ENCODE measurements around the gene MAMDC4. TPM values are rescaled to one million over a fixed set of nuclear protein-coding genes. Genes with fewer than 3 reads are reported as not detected.

MAMDC4 gene
- total and polyA plus RNA-seq, 4 donors: 1.6 to 15.9 (median 12.2) TPM

GRCh38 chr9:136888454-136888853, 36.3 kb downstream of the MAMDC4 start:
- Histone ChIP-seq H3K27ac (ENCODE audit: low read depth, low read length) (no peak overlapping the region), H3K4me3 (ENCODE audit: low read depth, low read length) (no peak overlapping the region), H3K9me3 (ENCODE audit: control insufficient read depth, insufficient read depth, low read length) (no peaks in the 10 kb centered on the region), H3K4me1 (ENCODE audit: control insufficient read depth, insufficient read depth, low read length) (peaks cover 21% of the 10 kb centered on the region), H3K27me3 (ENCODE audit: control insufficient read depth, insufficient read depth, low read length) (no peaks in the 10 kb centered on the region), H3K36me3 (ENCODE audit: control insufficient read depth, insufficient read depth, low read length) (peaks cover 25% of the 10 kb centered on the region)
- WGBS (ENCODE audit: insufficient coverage): 91% methylated on average over 6 of the region's 8 CpGs
- DNase-seq (ENCODE audit: low read depth in 4 of 6, low spot score in 6 of 6): no peak

- Histone ChIP-seq H3K4me3 (ENCODE audit: low read depth, low read length) (no peak overlapping the region), H3K27ac (ENCODE audit: low read depth, low read length) (no peak overlapping the region), H3K27me3 (ENCODE audit: control insufficient read depth, insufficient read depth, low read length) (no peaks in the 10 kb centered on the region), H3K36me3 (ENCODE audit: control insufficient read depth, insufficient read depth, low read length) (peaks cover 33% of the 10 kb centered on the region), H3K9me3 (ENCODE audit: control insufficient read depth, insufficient read depth, low read length) (no peaks in the 10 kb centered on the region), H3K4me1 (ENCODE audit: control insufficient read depth, insufficient read depth, low read length) (peaks cover 21% of the 10 kb centered on the region)
- whole genome bisulfite sequencing (ENCODE audit: insufficient coverage): 94% methylated on average over 30 of the region's 42 CpGs
- no peak for DNase-seq (ENCODE audit: low read depth in 4 of 6, low spot score in 6 of 6)
Measured at GRCh38 chr9:136889858-136890257, 37.7 kb downstream of the MAMDC4 start.

DNA sequence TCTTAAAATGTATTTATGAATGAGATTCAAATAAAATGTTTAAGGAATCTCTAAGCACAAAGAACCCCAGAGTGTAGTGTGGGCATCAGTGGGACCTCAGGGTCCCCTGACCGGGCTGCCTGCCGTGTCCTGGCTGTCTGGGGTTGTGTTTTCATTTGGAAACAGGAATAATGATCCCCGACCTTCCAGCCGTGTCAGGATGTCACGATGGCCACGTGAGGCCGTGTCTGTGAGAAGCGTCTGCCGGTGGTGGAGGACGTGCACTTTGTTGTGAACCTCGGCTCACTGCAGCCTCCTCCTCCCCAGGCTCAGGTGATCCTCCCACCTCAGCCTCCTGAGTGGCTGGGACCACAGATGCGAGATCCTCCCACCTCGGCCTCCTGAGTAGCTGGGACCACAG, 38.5 kb downstream of the MAMDC4 start:
- Histone ChIP-seq H3K9me3 (ENCODE audit: control insufficient read depth, insufficient read depth, low read length) (no peaks in the 10 kb centered on the region), H3K4me1 (ENCODE audit: control insufficient read depth, insufficient read depth, low read length) (peaks cover 16% of the 10 kb centered on the region), H3K27me3 (ENCODE audit: control insufficient read depth, insufficient read depth, low read length) (no peaks in the 10 kb centered on the region), H3K36me3 (ENCODE audit: control insufficient read depth, insufficient read depth, low read length) (peaks cover 38% of the 10 kb centered on the region), H3K27ac (ENCODE audit: low read depth, low read length) (no peak overlapping the region), H3K4me3 (ENCODE audit: low read depth, low read length) (no peak overlapping the region)
- no peak for DNase-seq (ENCODE audit: low read depth in 4 of 6, low spot score in 6 of 6)
- 98% methylated on average over 11 of the region's 13 CpGs for WGBS (ENCODE audit: insufficient coverage)

GRCh38 chr9:136896027-136896426, 43.9 kb downstream of the MAMDC4 start:
- Histone ChIP-seq H3K27ac (ENCODE audit: low read depth, low read length) (no peak overlapping the region), H3K9me3 (ENCODE audit: control insufficient read depth, insufficient read depth, low read length) (no peaks in the 10 kb centered on the region), H3K4me3 (ENCODE audit: low read depth, low read length) (no peak overlapping the region), H3K4me1 (ENCODE audit: control insufficient read depth, insufficient read depth, low read length) (no peaks in the 10 kb centered on the region), H3K36me3 (ENCODE audit: control insufficient read depth, insufficient read depth, low read length) (peaks cover 56% of the 10 kb centered on the region), H3K27me3 (ENCODE audit: control insufficient read depth, insufficient read depth, low read length) (no peaks in the 10 kb centered on the region)
- DNase-seq (ENCODE audit: low read depth in 4 of 6, low spot score in 6 of 6): no peak
- 78% methylated on average over 11 of the region's 11 CpGs for WGBS (ENCODE audit: insufficient coverage)

DNA sequence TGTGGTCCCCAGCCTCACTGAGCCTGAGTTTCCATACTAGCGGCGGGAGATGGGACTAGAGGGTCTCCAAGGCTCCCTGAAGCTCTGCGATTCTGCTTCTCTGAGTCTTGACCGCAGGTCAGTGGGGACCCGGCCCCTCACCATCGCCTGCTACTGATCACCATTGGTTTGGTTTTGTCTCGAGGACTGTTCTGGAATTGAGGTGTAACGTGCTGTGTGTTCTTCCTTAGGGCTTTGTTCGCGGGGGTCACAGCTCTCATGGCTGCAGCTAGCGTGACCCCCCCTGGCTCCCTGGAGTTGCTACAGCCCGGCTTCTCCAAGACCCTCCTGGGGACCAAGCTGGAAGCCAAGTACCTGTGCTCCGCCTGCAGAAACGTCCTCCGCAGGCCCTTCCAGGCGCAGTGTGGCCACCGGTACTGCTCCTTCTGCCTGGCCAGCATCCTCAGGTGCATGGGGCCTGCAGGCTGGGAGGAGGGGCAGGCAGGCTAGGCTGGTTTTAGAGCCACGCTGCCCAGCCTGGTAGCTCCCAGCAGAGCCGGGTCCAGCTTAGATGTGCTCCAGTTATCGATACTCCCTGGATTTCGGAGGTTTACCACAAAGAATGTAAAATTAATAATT, 46.4 kb downstream of the MAMDC4 start:
- WGBS (ENCODE audit: insufficient coverage): 95% methylated on average over 17 of the region's 21 CpGs
- Histone ChIP-seq H3K4me3 (ENCODE audit: low read depth, low read length) (no peak overlapping the region), H3K9me3 (ENCODE audit: control insufficient read depth, insufficient read depth, low read length) (no peaks in the 10 kb centered on the region), H3K4me1 (ENCODE audit: control insufficient read depth, insufficient read depth, low read length) (peaks cover 6% of the 10 kb centered on the region), H3K27me3 (ENCODE audit: control insufficient read depth, insufficient read depth, low read length) (no peaks in the 10 kb centered on the region), H3K27ac (ENCODE audit: low read depth, low read length) (no peak overlapping the region), H3K36me3 (ENCODE audit: control insufficient read depth, insufficient read depth, low read length) (peaks cover 71% of the 10 kb centered on the region)
- no peak for DNase-seq (ENCODE audit: low read depth in 4 of 6, low spot score in 6 of 6)

GRCh38 chr9:136899196-136899595, 47.0 kb downstream of the MAMDC4 start:
- H3K4me3 ChIP-seq (ENCODE audit: low read depth, low read length): no peak overlapping the region
- 87% methylated on average over 9 of the region's 9 CpGs for WGBS (ENCODE audit: insufficient coverage)
- peaks cover 73% of the 10 kb centered on the region for H3K36me3 ChIP-seq (ENCODE audit: control insufficient read depth, insufficient read depth, low read length)
- no peak for DNase-seq (ENCODE audit: low read depth in 4 of 6, low spot score in 6 of 6)
- H3K9me3 ChIP-seq (ENCODE audit: control insufficient read depth, insufficient read depth, low read length): no peaks in the 10 kb centered on the region
- H3K27ac ChIP-seq (ENCODE audit: low read depth, low read length): no peak overlapping the region
- H3K4me1 ChIP-seq (ENCODE audit: control insufficient read depth, insufficient read depth, low read length): peaks cover 6% of the 10 kb centered on the region
- no peaks in the 10 kb centered on the region for H3K27me3 ChIP-seq (ENCODE audit: control insufficient read depth, insufficient read depth, low read length)

- H3K4me3 ChIP-seq (ENCODE audit: low read depth, low read length): no peak overlapping the region
- H3K36me3 ChIP-seq (ENCODE audit: control insufficient read depth, insufficient read depth, low read length): peaks cover 73% of the 10 kb centered on the region
- no peaks in the 10 kb centered on the region for H3K27me3 ChIP-seq (ENCODE audit: control insufficient read depth, insufficient read depth, low read length)
- H3K27ac ChIP-seq (ENCODE audit: low read depth, low read length): no peak overlapping the region
- H3K9me3 ChIP-seq (ENCODE audit: control insufficient read depth, insufficient read depth, low read length): no peaks in the 10 kb centered on the region
- peaks cover 6% of the 10 kb centered on the region for H3K4me1 ChIP-seq (ENCODE audit: control insufficient read depth, insufficient read depth, low read length)
- WGBS (ENCODE audit: insufficient coverage): 96% methylated on average over 10 of the region's 10 CpGs
- DNase-seq (ENCODE audit: low read depth in 4 of 6, low spot score in 6 of 6): no peak
Measured at GRCh38 chr9:136900556-136900955, 48.4 kb downstream of the MAMDC4 start.

DNA sequence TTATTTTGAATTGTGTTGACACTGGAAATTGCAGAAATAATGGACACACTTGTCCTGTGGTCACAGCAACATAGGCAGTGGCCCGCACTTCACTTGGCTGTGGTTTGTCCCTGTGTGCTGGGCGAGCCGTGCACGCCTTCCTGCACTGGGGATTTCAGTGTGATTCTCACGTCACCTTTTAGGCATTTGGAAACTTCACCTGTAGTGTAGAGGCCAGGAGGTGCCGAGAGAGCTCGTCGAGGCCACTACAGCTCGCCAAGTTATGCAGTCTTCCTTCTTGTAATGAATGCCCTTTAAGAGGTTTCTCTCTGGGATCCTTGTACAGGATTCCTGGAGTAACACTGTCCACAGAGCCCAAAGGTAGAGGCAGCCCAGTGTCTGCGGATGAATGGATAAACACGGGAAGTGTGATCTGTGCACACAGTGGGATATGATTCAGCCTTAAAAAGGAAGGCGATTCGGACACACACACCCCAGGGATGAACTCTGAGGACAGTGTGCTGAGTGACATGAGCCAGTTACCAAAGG, 48.9 kb downstream of the MAMDC4 start:
- Histone ChIP-seq H3K4me3 (ENCODE audit: low read depth, low read length) (no peak overlapping the region), H3K9me3 (ENCODE audit: control insufficient read depth, insufficient read depth, low read length) (no peaks in the 10 kb centered on the region), H3K27ac (ENCODE audit: low read depth, low read length) (no peak overlapping the region), H3K27me3 (ENCODE audit: control insufficient read depth, insufficient read depth, low read length) (no peaks in the 10 kb centered on the region), H3K36me3 (ENCODE audit: control insufficient read depth, insufficient read depth, low read length) (peaks cover 77% of the 10 kb centered on the region), H3K4me1 (ENCODE audit: control insufficient read depth, insufficient read depth, low read length) (peaks cover 6% of the 10 kb centered on the region)
- DNase-seq (ENCODE audit: low read depth in 4 of 6, low spot score in 6 of 6): no peak
- WGBS (ENCODE audit: insufficient coverage): 94% methylated on average over 13 of the region's 13 CpGs

DNA sequence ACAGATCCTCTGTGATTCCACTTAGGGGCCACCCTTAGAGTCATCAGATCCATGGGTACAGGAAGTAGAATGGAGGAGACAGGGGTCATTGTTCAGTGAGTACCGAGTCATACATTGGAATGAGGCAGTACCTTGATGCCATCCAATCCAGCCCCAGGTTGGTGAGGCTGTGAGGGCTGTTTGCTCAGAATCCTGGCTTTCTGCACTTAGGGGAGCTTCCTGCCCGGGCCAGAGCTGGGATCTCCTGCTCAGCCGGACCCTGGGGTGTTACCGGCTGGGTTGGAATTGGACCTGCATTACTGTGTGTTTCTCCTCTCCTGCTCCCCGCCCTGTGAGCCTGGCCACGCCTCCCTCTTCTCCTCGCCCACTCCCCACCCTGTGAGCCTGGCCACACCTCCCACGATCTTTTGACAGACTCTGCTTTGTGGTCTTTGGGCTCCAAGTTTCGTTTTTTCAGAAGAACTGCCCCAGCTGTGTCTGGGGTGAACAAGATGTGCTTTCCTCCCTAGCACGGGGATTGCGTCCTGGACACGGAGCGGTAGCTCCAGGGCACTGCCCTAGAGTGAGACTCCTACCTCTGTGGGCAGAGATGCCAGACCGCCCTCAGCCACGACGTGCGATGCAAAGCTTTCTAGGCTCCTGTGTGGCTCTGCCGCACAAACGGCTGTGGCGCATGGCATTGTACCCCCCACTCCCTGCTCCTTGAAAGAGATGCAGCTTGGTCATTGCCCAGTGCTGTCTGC, 49.5 kb downstream of the MAMDC4 start:
- no peak overlapping the region for H3K27ac ChIP-seq (ENCODE audit: low read depth, low read length)
- whole genome bisulfite sequencing (ENCODE audit: insufficient coverage): 80% methylated on average over 20 of the region's 20 CpGs
- H3K9me3 ChIP-seq (ENCODE audit: control insufficient read depth, insufficient read depth, low read length): no peaks in the 10 kb centered on the region
- H3K27me3 ChIP-seq (ENCODE audit: control insufficient read depth, insufficient read depth, low read length): no peaks in the 10 kb centered on the region
- H3K4me1 ChIP-seq (ENCODE audit: control insufficient read depth, insufficient read depth, low read length): peaks cover 6% of the 10 kb centered on the region
- DNase-seq (ENCODE audit: low read depth in 4 of 6, low spot score in 6 of 6): no peak
- H3K36me3 ChIP-seq (ENCODE audit: control insufficient read depth, insufficient read depth, low read length): peaks cover 82% of the 10 kb centered on the region
- no peak overlapping the region for H3K4me3 ChIP-seq (ENCODE audit: low read depth, low read length)

All from spinal cord (tissue), 10 donors.